Mononuclear cell (primary cell): Measurements from ENCODE around the gene PHB1. TPM values are rescaled to one million over a fixed set of nuclear protein-coding genes. Genes with fewer than 3 reads are reported as not detected.

Experiments used
- H3K27me3 ChIP-seq: 2 replicates; pipeline ENCODE4 v1.6.0; 2011; ENCODE audit warnings: low read length, control low read depth; ENCODE audit not compliant: insufficient read depth
- H3K4me1 ChIP-seq: 2 replicates; pipeline ENCODE4 v1.5.1; 2011; ENCODE audit warnings: mild to moderate bottlenecking, low read length, control low read depth; ENCODE audit not compliant: insufficient read depth
- H3K4me3 ChIP-seq: 2 replicates; pipeline ENCODE4 v1.5.1; 2011; ENCODE audit warnings: mild to moderate bottlenecking, low read length, moderate library complexity
- H3K9me3 ChIP-seq: 2 replicates; pipeline ENCODE4 v1.5.1; 2011; ENCODE audit warnings: low read depth, mild to moderate bottlenecking, control low read depth, low read length
- total RNA-seq: library from RNA; depleted of rRNA; stranded (reverse); fragments of >200 nt; gene quantifications from one replicate; pipeline ENCODE4 v1.2.3, GENCODE V29; 2012

Gene PHB1
- total RNA-seq: 28.7 TPM

GRCh38 chr17:49414622-49415350 is at the start of gene PHB1:
Gene PHB1, minus strand, starts transcription at chr17:49414882. Its CDS starts 1,618 bp downstream, at chr17:49413264.
- peaks cover 19% of the 10 kb centered on the region for H3K4me1 ChIP-seq
- H3K27me3 ChIP-seq: no peaks in the 10 kb centered on the region
- no peaks in the 10 kb centered on the region for H3K9me3 ChIP-seq
- H3K4me3 ChIP-seq: peak within 1 kb of the TSS; percentile 65

GRCh38 chr17:49464049-49464448 is 49.4 kb upstream of the PHB1 start:
- no peak overlapping the region for H3K4me3 ChIP-seq
- no peaks in the 10 kb centered on the region for H3K4me1 ChIP-seq
- H3K27me3 ChIP-seq: peaks cover 6% of the 10 kb centered on the region
- no peaks in the 10 kb centered on the region for H3K9me3 ChIP-seq

DNA sequence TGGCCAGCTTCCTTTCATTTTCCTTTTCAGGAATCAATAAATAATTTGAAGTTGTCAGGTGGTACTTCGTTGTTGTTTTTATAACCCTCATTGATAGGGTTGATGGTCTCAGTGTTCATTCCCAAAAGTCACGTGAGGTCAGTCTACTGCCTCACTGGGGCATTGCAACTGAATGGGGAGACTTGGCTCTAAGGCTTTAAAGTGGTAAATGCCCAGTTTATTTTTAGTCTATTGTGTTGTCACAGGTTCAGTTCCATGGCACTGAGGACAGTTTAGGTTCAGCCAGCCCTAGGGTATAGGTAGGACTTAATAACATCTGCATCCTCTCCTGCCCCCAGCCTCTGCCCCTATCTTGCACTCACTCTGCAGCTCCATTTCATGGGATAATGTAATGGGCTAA is 46.9 kb upstream of the PHB1 start:
- H3K27me3 ChIP-seq: peaks cover 2% of the 10 kb centered on the region
- no peaks in the 10 kb centered on the region for H3K4me1 ChIP-seq
- no peaks in the 10 kb centered on the region for H3K9me3 ChIP-seq
- H3K4me3 ChIP-seq: no peak overlapping the region

DNA sequence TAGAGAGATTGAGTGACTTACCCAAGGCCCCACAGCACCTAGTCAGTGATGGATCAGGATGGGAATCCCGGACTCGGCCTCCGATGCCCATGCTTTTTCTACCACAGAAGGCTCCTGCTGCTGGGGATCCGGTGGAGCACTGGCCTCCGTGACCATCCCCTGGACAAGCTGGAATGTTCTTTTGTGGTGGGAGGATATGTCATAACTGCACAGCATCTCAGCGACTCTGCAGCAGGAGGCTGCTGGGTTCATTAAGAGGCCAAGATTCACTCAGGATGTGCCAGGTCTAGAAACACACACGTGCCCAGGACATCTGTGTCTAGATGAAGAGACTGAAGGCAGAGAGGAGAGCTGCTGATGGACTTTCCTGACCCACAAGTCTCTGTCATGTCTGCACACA is 45.7 kb upstream of the PHB1 start:
- no peaks in the 10 kb centered on the region for H3K9me3 ChIP-seq
- H3K27me3 ChIP-seq: peaks cover 2% of the 10 kb centered on the region
- no peaks in the 10 kb centered on the region for H3K4me1 ChIP-seq
- no peak overlapping the region for H3K4me3 ChIP-seq

GRCh38 chr17:49459401-49459984 is 44.8 kb upstream of the PHB1 start:
- H3K4me3 ChIP-seq: no peak overlapping the region
- H3K4me1 ChIP-seq: no peaks in the 10 kb centered on the region
- H3K27me3 ChIP-seq: peaks cover 2% of the 10 kb centered on the region
- no peaks in the 10 kb centered on the region for H3K9me3 ChIP-seq

DNA sequence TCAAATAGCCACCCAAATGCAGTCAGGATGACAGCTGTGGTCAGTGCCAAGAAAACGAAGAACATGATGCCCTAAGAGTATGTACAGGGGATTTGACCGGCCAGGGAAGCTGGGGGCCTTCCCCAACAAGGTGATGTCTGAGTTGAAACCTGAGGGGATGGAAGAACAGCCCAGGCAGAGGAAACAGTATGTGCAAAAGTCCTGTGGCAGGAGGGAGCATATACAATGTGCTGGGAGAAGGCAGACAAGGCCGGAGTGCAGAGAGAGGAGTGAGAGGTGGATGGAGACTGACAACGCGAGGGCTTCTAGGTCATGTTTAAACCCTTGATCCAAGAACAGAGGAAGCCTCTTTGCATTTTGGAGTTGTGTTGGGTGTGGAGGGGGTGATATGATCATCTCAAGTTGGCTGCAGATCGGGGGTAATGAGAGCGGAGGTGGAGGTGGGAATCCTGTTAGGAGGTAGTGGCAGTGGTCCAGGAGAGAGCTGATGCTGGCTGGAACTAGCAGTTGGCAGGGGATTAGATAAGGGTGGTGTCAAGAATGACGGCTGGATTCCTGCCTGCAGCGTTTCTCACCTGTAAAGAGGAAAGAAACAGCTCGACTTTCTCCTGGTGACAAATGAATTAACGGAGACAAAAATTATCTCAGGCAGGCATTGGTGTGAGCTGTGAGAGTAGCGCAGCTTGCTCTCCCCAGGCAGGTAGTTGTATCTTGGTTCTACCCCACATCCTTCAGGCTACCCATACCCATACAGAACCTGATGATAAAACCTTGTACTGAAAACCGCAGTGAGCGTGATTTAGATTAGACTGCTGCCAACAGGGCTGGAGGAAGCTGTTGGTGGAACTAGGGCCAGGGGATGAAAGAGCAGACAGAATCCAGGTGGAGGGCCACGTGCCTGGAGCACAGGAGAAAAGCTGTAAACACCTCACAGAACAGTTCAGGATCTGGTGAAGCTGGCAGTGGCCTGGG is 43.2 kb upstream of the PHB1 start:
- Histone ChIP-seq H3K4me3 (no peak overlapping the region), H3K9me3 (no peaks in the 10 kb centered on the region), H3K4me1 (no peaks in the 10 kb centered on the region), H3K27me3 (no peaks in the 10 kb centered on the region)

- Histone ChIP-seq H3K27me3 (no peaks in the 10 kb centered on the region), H3K9me3 (no peaks in the 10 kb centered on the region), H3K4me1 (peaks cover 4% of the 10 kb centered on the region), H3K4me3 (no peak overlapping the region)
Observed at GRCh38 chr17:49456183-49456965, 41.7 kb upstream of the PHB1 start.

DNA sequence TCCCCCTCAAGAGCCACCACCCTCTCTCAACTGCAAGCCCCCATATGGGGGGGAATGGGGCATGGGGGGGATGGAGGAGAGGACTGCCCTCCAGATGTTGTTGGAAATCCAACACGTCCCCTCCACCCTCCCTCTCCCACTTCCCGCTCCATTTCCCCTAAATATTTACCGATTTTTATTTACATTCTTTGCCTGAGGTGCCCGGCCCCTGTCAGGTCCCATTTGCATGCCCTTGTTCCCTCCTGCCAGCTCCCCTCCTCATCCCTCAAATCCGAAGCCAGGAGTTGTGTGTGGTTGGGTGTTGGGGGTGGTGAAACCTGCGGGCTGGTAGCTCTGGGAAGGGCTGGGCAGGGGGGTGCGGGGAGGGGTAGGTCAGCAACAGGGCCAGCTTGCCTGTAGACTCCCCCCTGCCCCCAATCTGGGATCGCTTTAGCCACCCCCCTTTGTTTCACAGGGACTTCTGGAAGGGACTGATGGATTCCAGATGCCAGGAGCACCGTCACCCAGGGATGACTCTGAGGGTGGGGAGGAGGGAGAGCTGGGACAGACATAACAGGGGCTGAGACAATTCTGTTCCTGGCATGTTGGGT is 40.7 kb upstream of the PHB1 start:
- no peaks in the 10 kb centered on the region for H3K27me3 ChIP-seq
- H3K4me1 ChIP-seq: peaks cover 7% of the 10 kb centered on the region
- H3K9me3 ChIP-seq: no peaks in the 10 kb centered on the region
- H3K4me3 ChIP-seq: no peak overlapping the region

DNA sequence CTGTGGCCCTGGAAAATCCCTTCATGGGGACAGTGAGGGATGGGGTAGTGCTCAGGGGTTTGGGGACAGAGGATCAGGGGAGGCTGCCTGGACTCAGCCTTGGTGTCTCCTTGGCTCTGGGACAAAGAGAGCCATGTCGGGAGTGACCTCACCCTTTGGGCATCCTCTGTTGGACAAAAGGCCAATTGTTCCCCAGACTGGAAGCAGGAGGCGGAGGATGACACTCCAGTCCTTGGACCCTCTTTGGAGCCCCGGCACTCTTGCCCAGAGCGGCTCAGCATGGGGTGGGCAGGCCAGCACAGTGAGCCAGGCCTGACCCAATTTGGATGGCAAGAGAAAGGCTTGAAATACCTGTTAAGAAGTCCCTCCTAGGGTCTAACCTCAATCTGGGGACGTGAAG is 39.4 kb upstream of the PHB1 start:
- Histone ChIP-seq H3K4me1 (peaks cover 9% of the 10 kb centered on the region), H3K27me3 (no peaks in the 10 kb centered on the region), H3K9me3 (no peaks in the 10 kb centered on the region), H3K4me3 (no peak overlapping the region)

GRCh38 chr17:49452661-49453060 is 38.0 kb upstream of the PHB1 start:
- H3K4me3 ChIP-seq: no peak overlapping the region
- no peaks in the 10 kb centered on the region for H3K9me3 ChIP-seq
- H3K27me3 ChIP-seq: no peaks in the 10 kb centered on the region
- peaks cover 9% of the 10 kb centered on the region for H3K4me1 ChIP-seq

DNA sequence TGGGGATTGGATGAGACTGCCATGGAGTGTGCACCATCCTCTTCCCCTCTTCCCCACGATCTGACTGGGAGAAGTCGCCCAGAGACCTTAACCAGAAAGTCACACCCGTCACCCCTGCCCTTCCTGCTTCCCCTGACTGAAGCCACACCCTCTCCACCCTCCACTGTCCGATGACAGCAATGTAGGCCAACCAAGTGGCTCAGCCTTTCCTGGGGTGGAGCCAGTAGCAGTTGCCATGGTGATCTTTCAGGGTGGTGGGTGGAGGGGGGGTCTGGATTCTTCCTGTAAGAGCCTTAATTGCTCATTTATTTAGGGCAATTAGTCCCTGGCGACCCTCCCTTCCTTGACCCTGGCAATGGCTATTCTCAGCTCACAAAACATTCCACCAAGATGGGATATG is 37.5 kb upstream of the PHB1 start:
- no peak overlapping the region for H3K4me3 ChIP-seq
- peaks cover 9% of the 10 kb centered on the region for H3K4me1 ChIP-seq
- no peaks in the 10 kb centered on the region for H3K9me3 ChIP-seq
- H3K27me3 ChIP-seq: no peaks in the 10 kb centered on the region

- H3K27me3 ChIP-seq: no peaks in the 10 kb centered on the region
- no peak overlapping the region for H3K4me3 ChIP-seq
Observed at GRCh38 chr17:49450735-49451134, 36.1 kb upstream of the PHB1 start.

GRCh38 chr17:49450181-49450580 is 35.5 kb upstream of the PHB1 start:
- H3K4me1 ChIP-seq: peaks cover 9% of the 10 kb centered on the region
- no peaks in the 10 kb centered on the region for H3K27me3 ChIP-seq
- no peaks in the 10 kb centered on the region for H3K9me3 ChIP-seq
- no peak overlapping the region for H3K4me3 ChIP-seq

More at GRCh38 chr17:49450735-49451134, 36.1 kb upstream of the PHB1 start:
- Histone ChIP-seq H3K9me3 (no peaks in the 10 kb centered on the region), H3K4me1 (peaks cover 9% of the 10 kb centered on the region)

DNA sequence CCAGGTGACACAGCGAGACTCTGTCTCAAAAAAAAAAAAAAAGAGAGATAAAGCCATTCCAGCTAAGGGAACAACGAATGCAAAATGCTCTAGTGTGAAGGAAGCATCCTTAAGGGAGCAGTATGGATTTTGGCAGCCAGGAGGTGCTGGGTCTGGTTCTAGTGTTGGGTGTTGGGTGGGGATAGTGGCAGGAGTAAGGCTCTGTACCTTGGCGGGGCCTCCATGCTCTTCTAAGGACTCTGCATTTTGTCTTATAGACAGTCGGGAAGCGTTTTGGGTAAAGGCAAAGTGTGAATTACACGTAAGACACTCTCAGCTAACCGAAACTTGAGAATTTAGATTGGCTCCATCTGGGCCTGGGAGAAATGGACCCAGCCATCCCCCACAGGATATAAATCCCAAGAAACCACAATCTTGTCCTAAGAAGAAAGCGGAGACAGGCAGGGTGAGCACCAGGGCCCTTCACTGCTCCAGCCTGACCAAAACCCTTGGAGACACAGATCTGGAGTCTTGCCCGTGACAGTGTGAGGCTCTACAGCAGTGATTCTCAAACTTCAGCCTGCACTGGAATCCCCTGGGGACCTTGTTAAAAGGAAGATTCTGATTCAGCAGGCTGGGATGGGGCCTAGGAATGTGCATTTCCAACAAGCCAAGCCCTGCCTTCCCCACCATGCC is 33.1 kb upstream of the PHB1 start:
- H3K4me3 ChIP-seq: no peak overlapping the region
- H3K4me1 ChIP-seq: peaks cover 9% of the 10 kb centered on the region
- no peaks in the 10 kb centered on the region for H3K9me3 ChIP-seq
- no peaks in the 10 kb centered on the region for H3K27me3 ChIP-seq
